HG02759 (cell line): ENCODE results near the gene PTPN14.
A peak's percentile ranks its signal among the peaks of the same experiment; 100 is the strongest.
"Not testable (repeated sequence)": the region's sequence is repeated elsewhere in the genome, so short reads cannot be mapped to it uniquely, and the experiment has no call there.

Experiments
- ATAC-seq: cut with Tn5 transposase; IDR thresholded peaks from one replicate; pipeline ENCODE4 v1.9.1; 2021; ENCODE audit warnings: mild to moderate bottlenecking, moderate library complexity; ENCODE audit not compliant: unreplicated experiment

The PTPN14 gene

DNA sequence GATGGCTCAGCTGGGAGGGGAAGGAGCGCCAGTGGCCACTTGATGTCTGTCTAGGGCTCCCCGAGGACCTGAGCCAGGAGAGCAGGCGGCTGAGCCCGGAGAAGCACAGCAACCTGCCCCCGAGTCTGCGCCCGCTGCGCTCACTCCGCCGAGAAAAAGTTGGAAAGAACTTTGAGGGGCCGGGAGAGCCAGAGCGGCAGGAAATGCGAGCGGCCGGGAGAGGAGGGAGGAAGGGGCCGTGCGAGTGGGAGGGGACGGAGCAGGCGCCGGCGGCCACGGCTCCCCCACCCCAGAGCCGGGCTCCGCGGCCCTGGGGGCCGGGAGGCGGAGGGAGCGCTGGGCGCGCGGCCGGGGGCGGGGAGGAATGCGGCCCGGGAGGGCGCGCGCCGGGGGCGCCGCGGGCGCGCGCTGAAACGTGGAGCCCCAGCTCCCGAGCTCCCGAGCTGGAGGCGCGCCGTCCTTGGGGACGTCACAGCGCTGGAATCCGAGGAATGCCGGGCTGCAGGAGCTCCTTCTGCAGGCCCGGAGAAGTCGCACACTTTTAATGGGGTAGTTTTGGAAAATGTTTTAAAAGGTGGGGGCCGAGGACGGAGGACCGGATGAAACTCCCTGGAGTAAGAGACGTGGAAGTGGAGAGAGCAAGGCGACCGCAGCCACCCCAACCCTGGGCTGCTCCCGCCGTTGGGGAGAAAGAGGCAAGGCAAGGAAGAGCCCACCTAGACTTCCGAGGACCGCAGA is at the start of gene PTPN14:
Gene PTPN14 (minus strand): TSS at position 167 of the 738 bp plus-strand sequence. CDS start 86,799 bp downstream, outside the sequence.
- peak; percentile 59 for ATAC-seq

DNA sequence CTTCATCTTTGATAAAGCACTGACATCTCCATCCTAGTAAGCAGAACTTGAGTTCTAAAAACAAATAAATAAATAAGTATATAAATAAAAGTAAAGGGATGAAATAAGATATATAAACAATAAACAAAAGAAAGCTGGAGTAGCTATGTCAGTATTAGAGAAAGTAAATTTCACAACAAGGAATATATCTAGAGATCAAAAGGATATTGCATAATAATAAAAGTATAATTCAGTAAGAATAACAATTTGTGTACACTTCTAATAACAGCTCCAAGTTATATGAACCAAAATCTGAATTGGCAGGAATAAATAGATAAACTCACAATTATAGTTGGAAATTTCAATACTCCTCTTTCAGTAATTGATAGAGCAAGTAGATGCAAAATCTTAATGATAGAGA is 41.8 kb upstream of the PTPN14 start:
- ATAC-seq, result no peak

DNA sequence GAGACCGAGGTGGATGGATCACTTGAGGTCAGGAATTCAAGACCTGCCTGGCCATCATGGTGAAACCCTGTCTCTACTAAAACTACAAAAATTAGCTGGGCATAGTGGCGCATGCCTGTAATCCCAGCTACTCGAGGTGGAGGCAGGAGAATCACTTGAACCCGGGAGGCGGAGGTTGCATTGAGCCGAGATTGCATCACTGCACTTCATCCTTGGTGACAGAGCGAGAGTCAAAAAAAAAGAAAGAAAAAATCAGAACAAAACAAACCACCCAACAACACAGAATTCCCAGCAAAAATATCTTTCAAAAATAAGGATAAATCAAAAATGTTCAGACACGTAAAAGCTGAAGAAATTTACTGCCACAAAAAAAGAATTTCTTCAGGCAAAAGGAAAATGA is 40.5 kb upstream of the PTPN14 start:
- not testable (repeated sequence) for ATAC-seq

DNA sequence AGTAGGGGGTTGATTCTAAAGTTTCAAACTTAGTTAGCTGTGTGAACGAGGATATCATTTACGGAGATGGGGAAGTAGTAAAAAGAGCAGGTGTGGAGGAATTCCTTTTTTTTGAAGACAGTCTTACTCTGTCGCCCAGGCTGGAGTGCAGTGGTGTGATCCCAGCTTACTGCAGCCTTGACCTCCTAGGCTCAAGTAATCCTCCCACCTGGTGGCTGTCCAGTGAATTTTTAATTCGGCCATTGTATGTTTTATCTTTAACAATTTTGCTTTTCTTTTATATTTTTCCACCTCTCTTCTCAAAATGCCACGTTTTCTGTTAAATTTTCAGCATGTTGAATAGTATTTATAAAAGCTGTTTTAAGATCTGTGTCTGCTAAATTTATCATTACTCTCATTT is 39.3 kb upstream of the PTPN14 start:
- no peak for ATAC-seq

DNA sequence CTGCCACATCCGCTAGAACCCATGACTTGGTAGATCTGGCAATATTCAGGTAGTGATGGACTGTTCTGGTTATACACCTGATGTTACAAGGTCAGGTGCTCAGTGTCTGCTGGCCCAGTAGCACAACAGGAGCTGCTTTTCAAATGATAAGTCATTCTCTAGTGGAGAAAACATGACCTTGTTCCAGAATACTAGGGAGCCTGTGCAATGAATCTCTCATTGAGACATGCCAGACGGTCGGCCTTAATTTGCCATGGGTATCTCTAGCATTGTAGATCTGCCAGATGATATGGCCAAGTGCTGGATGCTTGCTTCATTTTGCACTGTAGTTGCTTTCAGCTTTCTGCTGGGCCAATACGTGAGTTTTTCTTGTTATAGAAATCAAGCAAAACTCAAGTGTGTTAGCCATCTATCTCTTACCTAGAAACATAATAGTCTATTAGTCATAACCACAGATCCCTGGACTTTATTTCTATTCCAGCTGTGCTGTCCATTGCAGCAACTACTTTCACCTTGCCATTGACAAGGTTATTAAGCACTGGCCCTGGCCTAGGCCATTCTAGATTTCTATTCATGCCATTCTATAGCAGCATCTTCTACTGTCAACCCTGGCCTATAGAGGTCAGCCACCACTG is 37.7 kb upstream of the PTPN14 start:
- ATAC-seq, result no peak

DNA sequence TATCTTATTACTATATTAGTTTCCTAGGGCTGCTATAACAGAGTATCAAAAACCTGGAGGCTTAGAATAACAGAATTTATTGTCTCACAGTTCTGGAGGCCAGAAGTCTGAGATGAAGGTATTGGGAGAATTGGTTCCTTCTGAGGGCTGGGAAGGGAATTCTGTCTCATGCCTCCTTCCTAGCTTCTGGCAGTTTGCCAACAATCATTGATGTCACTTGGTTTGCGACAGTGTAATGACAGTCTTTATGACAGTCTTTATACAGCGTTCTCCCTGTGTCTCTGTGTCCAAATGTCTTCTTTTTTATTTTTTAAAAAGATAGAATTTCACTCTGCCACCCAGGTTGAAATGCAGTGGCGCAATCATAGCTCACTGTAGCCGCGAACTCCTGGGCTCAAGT is 35.8 kb upstream of the PTPN14 start:
- no peak for ATAC-seq

DNA sequence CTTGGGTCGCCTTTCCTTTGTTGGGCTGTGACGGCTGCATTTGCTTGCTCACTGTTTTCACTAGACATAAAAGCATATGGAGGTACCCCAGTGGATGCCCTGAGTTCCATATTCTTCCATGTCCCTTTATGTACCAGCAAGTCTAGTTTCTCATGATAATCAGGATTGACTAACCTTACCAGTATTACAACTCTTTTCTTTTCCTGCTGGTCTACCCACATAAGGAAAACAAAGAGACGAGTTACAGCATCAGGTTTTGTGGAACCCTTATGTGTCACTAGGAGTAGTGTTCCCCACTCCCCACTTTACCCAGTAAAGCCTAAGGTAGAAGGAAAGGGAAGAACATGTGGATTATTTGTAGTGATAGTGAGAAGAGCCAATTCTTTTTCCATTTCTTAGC is 35.2 kb upstream of the PTPN14 start:
- no peak for ATAC-seq

DNA sequence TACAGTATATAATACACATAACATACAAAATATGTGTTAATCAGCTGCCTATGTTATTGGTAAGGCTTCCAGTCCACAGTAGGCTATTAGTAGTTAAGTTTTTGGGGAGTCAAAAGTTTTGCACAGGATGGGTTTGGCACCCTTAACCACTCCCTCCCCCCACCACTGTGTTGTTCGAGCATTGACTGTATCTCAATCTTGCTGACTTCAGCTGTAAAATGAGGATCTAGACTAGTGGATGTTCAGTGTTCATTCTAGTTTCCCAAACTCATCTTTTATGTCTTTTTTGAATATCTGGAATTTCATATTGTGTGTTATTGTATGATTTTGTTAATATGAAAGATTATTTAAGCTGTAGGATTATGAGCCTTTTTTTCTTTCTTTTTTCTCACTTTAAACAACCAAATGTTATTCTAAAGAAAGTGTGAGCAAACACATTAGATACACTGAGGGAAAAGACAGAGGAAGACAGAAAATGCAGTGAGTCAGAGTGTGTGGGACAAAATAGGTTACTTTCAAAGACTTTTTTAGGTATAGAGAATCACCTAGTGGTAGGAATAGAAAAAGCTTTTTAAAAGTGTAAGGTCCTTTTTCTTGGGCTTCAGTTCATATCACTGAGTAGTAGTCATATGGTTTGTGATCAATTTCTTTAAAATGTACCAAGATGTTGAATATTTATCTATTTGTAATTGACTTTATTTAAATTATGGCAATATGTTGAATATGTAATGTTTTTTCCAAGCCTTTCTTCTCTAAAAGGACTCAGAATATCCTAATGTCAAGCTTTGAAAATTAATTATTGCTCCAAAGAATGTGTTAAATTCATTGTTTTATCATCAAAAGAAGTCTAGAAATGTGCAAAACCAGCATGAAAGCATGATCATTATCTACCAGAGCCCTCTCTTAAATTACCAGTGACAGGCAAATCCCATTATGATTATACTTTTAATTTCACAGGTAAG is 33.7 kb upstream of the PTPN14 start:
- ATAC-seq, result peak; percentile 66

DNA sequence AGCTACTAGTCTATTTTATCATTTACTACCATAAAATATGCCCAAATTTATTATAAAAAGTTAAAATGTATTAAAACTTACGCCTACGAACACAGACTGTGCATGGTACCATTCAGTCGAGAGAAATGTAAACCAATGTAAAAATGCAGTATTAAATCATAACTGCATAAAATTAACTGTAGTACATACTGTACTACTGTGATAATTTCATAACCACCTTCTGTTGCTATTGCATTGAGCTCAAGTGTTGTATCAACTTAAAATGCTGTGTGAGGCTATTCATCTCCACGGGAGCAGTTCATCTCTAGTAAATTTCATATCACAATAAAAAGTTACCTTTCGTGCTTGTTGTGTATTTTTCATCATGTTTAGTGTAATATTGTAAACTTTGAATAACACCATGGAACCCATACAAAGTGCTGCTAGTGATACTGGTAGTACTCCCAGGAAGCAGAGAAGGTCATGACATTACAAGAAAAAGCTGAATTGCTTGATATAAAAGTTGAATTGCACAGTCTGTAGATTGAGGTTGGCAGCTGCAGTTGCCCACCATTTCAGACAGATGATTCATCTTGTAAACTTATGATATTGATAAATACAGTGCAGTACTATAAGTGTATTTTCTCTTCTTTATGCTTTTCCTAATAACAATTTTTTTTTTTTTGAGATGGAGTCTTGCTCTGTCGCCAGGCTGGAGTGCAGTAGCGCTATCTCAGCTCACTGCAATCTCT is 32.6 kb upstream of the PTPN14 start:
- no peak for ATAC-seq

DNA sequence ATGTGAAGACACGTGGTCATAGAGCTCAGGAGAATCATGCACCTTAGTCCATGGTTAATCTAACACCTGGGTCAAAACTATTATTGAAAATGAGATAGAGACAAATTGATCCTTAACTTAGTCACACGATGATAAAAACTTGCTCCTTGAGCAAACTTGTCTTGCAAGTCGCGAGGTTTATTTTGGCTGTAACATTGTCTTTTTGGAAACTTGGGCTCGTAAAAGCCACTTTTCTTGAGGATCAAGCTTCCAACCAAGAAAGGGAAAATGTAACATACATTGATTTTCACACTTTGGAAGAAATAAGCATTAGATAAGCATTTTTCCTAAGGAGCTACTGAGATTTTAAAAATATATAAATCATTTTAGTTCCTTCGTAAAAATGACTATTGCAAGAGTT is 31.7 kb upstream of the PTPN14 start:
- no peak for ATAC-seq

DNA sequence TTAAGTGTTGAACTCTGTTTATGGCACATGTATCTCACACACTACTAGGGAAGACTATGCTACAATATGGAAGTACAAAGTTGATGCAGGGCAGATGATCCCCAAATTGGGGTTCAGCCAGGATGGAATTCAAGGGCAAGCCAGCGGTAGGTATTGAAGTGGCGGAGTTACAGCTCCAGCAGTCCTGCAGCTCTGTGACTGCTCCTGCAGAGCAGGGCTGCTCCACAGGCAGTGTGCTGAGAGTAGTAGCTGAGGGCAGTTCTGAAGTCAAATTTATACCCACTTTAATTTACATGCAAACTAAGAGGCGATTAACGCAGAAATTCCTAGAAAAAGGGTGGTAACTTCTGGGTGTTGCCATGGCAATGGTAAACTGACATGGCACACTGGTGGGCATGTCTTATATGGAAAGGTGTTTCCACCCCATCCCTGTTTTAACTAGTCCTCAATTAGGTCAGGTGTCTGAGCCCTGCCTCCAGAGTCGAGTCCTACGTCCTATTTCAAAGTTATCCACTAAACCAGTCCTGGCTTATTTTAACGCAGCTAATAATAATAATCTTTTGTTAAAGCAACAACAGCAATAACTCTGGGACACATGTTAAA is 31.0 kb upstream of the PTPN14 start:
- no peak for ATAC-seq

DNA sequence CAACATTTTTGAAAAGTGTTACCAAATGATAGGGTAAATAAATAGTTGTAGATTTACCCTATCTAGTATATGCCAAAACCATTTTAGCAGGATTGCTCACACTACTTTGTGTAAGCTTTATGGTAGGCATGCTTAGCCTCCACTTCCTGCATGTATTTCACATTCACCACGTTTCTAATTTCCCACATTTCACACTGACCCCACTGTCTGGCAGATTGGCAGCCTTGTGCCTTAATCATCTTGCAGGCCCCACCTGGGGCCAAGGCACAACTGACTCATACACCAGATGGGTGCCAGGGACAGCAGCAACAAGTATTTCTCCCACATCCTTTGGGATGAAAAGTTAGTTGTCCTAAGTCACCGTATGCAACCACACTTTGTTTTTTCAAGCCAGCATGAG is 30.4 kb upstream of the PTPN14 start:
- ATAC-seq, result no peak

DNA sequence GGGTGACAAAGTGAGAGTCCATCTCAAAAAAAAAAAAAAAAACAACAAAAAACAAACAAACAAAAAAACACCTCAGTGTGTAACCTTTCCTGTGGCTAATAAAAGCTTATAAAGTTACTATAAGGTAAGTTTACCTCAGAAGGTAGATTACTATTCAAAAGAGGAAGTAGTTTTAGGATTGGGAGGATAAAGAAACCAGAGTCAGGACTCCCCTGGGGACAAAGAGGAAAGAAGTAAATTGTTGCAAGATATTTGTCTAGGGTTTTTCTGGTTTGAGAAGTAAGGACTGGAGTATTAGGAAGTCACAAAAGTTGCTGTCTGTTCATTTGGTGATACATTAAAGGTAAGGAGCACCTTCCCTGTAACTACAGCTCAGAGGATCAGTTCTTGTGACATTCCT is 27.8 kb upstream of the PTPN14 start:
- ATAC-seq, result no peak

DNA sequence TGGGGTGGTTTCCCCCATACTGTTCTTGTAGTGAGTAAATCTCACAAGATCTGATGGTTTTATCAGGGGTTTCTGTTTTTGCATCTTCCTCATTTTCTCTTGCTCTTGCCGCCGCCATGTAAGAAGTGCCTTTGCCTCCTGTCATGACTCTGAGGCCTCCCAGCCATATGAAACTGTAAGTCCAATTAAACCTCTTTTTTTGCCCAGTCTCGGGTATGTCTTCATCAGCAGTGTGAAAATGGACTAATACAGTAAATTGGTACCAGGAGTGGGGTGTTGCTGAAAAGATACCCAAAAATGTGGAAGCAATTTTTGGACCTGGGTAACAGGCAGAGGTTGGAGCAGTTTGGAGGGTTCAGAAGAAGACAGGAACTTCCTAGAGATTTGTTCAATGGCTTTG is 24.7 kb upstream of the PTPN14 start:
- ATAC-seq, result not testable (repeated sequence)

DNA sequence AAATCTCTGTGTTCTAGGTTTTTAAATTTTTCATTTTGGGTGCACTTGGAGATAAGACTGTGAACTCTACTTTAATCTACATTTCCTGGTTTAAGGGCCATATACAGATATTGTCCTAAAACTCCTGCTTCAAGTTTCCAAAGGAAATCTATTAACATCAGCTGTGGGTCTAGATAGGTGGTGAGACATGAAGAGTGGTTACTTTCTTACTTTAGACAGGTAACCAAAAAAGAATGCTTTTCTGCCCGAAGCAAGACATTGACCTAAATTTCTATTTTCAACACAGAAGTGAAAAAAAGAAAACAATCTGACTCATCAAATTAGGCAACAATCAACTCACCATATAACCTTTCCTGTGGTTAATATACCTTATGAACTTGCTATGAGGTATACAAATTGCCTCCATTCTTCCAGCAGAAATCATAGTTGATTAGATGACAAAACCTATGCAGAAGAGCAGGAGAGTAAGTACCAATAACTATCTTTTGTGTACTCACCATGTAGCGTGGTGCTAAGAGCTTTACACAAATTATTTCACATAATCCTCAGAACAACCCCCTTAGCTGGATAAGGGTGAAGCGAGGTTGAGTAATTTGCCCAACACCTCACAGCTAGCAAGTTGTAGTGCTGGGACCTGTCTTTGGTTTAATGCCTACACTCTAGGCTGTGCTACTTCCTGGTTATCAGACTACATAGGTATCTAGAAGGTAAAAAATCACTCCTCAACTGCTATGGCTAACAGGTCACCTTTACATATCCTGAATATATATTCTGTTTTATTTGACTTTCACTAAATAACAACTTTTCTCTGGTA is 23.4 kb upstream of the PTPN14 start:
- ATAC-seq, result no peak

DNA sequence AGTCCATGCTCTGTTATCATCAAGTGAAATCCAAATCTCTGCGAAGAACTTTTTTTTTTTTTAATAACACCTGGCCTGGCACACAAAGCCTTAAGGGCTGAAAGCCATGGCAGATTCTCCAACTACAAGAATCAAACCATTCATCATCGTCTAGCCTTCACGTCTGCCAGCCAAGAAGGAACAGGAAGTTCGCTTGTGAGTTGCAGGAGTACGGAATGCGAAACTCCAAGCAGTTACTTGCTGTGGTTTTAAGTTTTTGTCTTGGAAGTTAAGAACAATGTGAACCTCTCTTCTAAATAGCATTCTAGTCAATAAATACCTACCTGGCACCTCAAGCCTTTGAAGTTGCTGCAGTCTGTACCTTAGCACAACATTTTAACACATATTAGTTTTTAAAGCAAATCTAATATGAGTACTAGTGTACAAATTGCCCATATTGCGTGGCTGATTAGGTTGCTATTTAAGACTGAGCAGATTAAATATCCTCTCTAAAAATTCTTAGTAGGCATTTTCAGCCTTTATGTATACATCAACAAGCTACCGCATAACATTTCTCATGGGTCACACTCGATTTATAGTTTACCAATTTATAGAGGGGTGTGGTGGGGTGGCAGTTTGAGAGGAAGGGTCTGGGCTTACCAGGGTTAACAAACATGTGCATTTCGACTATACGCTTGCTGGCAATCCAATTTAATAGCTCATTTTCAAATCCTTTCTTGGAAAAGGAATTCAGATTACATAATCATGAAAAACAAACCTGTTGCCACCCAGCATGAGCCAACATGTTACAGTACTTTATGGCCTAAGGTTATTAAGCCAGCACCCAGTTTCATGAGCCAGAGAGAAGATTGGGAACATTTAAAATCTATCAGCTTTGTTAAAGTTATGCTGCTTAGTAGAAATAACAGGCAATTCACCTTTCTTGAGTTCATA is 22.2 kb upstream of the PTPN14 start:
- ATAC-seq, result no peak

DNA sequence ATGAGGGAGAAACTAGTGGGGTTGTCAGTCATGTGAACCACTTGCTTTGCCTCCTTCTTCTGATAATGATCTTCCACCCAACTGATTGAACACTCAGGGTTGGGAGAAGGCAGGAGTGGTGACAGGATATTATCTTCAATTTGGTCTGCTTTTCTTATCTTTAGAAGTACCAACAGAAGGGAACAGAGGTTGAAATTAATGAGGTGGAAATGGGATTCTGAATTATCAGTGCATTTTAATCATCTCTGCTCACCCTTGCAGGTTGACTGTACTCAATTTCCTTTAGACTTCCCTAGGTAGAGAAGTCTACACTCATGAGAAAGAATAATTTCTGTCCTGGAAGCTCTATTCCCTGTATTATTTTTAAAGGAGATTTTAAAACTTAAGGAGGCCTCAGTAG is 19.9 kb upstream of the PTPN14 start:
- ATAC-seq, result no peak

DNA sequence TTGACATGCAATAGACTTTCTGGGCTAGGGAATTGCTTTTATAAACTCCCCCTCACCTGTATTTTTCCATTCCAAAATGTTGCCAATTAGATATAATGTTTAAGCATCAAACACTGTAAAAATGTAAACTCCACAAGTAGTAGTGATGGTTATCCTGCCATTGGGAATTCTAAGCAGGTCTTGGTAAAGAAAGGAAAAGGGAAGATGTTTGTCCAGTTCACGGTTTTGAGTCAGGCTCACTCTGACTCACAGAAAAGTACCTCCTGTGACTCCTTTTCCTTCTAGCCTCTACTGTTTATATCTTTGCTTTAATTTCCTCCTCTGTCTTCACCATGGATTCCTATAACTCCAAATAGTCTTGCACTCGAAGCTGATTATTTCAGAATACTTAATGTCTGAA is 19.0 kb upstream of the PTPN14 start:
- ATAC-seq, result no peak
